Measurements from ENCODE around the gene TMEM94. TPM values are rescaled to one million over a fixed set of nuclear protein-coding genes. Genes with fewer than 3 reads are reported as not detected.

Gene TMEM94
- total RNA-seq, 1 experiment from 2014 or later, result 61.4 TPM

GRCh38 chr17:75412455-75413317 is 43.7 kb upstream of the TMEM94 start:
- H3K36me3 Mint-ChIP-seq (ENCODE audit: insufficient read depth in 1 of 3, low read depth in 3 of 3), result no peaks in the 10 kb centered on the region
- peak; percentile 87 for TF ChIP-seq CTCF (conservative IDR thresholded peaks at IDR 0.05)
- H3K4me3 Mint-ChIP-seq, result 0 out of 5 replicates have a peak overlapping the region, but pooled peaks of 1 of the 2 experiments have one; percentile 12

More at GRCh38 chr17:75412455-75413317, 43.7 kb upstream of the TMEM94 start:
- peak overlapping the region; percentile 57; the same call in 1 of the 2 replicates for H2BK15ac ChIP-seq (ENCODE audit: low read depth, low read length)
- no peak overlapping the region for H4K5ac ChIP-seq (ENCODE audit: insufficient read length, low read depth, low read length)
- peaks cover 12% of the 10 kb centered on the region for H3K27me3 Mint-ChIP-seq (ENCODE audit: low read depth)
- no peaks in the 10 kb centered on the region for H3K9me3 ChIP-seq (ENCODE audit: control insufficient read depth, low read depth, low read length)
- H3K23me2 ChIP-seq (ENCODE audit: insufficient read length, low read depth, low read length, poor library complexity, severe bottlenecking), result no peaks in the 10 kb centered on the region
- WGBS (ENCODE audit: extremely low coverage, insufficient read length, low lambda C conversion rate), result no CpG with 5 or more reads among the region's 8 CpGs
- H3K18ac ChIP-seq (ENCODE audit: insufficient read length, low read depth, low read length), result no peak overlapping the region
- no peak overlapping the region for H3T11ph ChIP-seq (ENCODE audit: low read length)
- no peak overlapping the region for H2AK5ac ChIP-seq (ENCODE audit: insufficient read length, low read length)
- no peak overlapping the region for H3K56ac ChIP-seq (ENCODE audit: insufficient read length, low read depth, low read length)
- no peaks in the 10 kb centered on the region for H3K79me1 ChIP-seq (ENCODE audit: insufficient read depth, low read depth, low read length, poor library complexity, severe bottlenecking)
- no peak overlapping the region for H3K4ac ChIP-seq (ENCODE audit: low read depth, low read length)
- H2BK5ac ChIP-seq (ENCODE audit: insufficient read length, low read length), result no peak overlapping the region
- H3K4me1 ChIP-seq (ENCODE audit: insufficient read depth, low read length), result no peaks in the 10 kb centered on the region
- H3K9me3 Mint-ChIP-seq, result no peaks in the 10 kb centered on the region
- peak overlapping the region; percentile 79 for H2BK12ac ChIP-seq (ENCODE audit: insufficient read length, low read depth, low read length)
- H3K14ac ChIP-seq (ENCODE audit: insufficient read depth, low read length), result no peak overlapping the region
- H3K79me2 ChIP-seq (ENCODE audit: insufficient read depth, low read length), result no peaks in the 10 kb centered on the region
- H4K20me1 ChIP-seq (ENCODE audit: control insufficient read depth, insufficient read depth, insufficient read length), result no peaks in the 10 kb centered on the region
- H3K4me2 ChIP-seq (ENCODE audit: insufficient read depth, insufficient read length, low read length), result no peak overlapping the region
- peak overlapping the region in 1 of 3 experiments; percentile 86; a peak in 1 of 7 replicates for H3K27ac Mint-ChIP-seq
- no peak overlapping the region for H3K23ac ChIP-seq (ENCODE audit: insufficient read length, low read depth, low read length)
- no peak overlapping the region for H3K9ac ChIP-seq (ENCODE audit: extremely low read depth, insufficient read length, low read length)
- H2BK20ac ChIP-seq (ENCODE audit: low read depth, low read length, poor library complexity, severe bottlenecking), result no peak overlapping the region
- H4K8ac ChIP-seq (replicated peaks; ENCODE audit: insufficient read length, low read depth, low read length), result no peak overlapping the region
- H2AFZ ChIP-seq (ENCODE audit: low read length), result peak overlapping the region; percentile 92
- peak; percentile 84 for DNase-seq
- H3K4me1 Mint-ChIP-seq, result peaks cover 6 to 7% of the 10 kb centered on the region in 2 experiments
- no peak overlapping the region for H4K91ac ChIP-seq (ENCODE audit: insufficient read length, low read depth, low read length)
- H3K27me3 ChIP-seq (ENCODE audit: insufficient read depth, low read length), result no peaks in the 10 kb centered on the region
- no peak overlapping the region for H3K27ac ChIP-seq (ENCODE audit: insufficient read length, low read depth, low read length)
- H2BK120ac ChIP-seq (ENCODE audit: low read depth, low read length, poor library complexity, severe bottlenecking), result no peak overlapping the region
